HG02852 (cell line): Measurements from ENCODE around the gene NFIB.

ENCODE experiments used
- ATAC-seq: cut with Tn5 transposase; IDR thresholded peaks from one replicate; pipeline ENCODE4 v1.9.1; 2021; ENCODE audit warnings: mild to moderate bottlenecking, moderate library complexity; ENCODE audit not compliant: unreplicated experiment

Gene NFIB

DNA sequence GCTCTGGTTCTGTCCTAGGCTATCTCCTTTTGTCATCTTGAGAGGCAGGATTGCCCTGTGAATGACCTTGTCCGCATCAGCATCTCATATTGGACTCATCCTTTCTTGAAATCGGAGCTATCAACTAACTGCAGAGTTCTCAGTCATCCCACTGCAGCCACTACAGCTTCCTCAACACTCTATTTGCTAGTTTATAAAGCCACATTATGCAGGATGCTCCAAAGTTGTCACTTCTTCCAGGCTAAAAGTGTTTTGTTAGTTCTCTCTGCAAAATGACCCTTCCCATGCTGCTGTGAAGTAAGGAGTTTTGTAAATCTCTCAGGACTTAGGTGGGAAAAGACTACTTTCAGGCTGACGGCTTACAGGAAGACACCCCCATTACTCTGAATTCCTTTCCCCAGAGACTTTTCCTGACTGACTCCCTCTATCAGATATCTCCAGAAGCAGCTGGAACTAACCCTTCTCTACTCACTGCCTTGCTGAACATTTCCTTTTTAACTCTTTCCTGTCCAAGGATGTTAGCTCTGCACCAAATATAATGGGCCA lies 257.6 kb downstream of the NFIB start:
- ATAC-seq = no peak

- no peak for ATAC-seq
These were observed 259.8 kb downstream of the NFIB start for GRCh38 chr9:14054096-14054495.

DNA sequence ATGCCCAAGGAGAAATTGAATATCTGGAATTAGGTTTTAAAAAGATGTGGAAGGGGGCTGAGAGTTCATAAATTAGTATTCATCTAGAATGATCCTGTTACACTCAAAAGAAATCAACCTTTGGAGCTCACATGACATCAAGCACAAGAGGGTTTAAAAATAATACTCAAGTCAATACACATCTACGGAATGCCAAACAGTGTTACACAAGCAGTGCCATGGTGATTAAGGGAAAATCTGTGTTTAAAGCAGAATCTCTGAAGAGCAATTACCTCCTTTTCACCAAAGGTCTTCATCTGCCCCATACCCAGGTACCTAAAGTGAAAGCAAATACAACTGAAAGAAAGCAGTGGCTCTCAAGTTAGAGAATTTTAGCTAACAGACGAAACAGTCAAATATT lies 261.6 kb downstream of the NFIB start:
- no peak for ATAC-seq

DNA sequence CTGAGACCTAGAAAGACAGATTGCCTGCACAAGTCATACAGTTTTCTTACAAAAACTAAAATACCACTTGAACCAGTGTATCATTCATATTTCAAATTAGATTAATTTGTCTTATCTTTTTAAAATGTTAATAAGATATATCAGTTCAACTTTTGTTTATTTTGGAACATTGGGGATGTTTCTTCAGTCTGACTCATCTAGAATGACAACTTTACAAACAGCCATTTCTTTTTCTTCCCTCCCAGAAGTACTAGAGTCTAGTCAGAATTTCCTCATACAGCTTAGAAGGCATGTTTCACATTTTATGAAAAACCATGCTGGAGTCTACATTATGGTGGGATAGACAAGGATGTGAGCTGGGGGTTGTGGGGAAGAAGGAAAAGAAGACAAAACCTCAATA lies 262.5 kb downstream of the NFIB start:
- no peak for ATAC-seq

- ATAC-seq = no peak
These were observed 270.5 kb downstream of the NFIB start for GRCh38 chr9:14043483-14043882.

DNA sequence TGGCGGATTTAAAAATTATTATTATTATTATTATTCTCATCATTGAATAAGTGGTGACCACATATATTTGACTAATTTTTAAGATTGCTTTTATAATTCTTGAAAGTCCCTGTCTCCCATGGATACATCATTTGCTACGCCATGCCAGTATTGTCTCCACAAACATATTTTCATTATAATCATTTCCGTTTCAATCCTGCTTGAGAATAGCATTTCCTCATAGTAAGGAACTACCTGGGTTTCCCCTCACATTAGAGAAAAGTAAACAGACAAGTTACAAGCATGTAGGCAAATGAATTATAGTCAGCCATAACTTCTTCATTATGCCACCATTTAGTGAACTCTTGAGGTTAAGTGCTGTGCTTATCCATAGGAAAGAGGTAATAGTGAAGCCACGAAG lies 276.6 kb downstream of the NFIB start:
- ATAC-seq = no peak

GRCh38 chr9:14033067-14033466 lies 280.9 kb downstream of the NFIB start:
- no peak for ATAC-seq
